GM23338 (cell line): Measurements from ENCODE around the gene SORCS2. TPM values are rescaled to one million over a fixed set of nuclear protein-coding genes. Genes with fewer than 3 reads are reported as not detected.

Source experiments
- ATAC-seq: fragments of 200-7000 bp; cut with Tn5 transposase; 3 replicates; pipeline ENCODE4 v1.9.1; 2020
- DNase-seq: peaks from one replicate; pipeline ENCODE4 v3.0.0-alpha.2; 2015; ENCODE audit warnings: low spot score
- H2AFZ ChIP-seq: fragments of 200-600 bp; sonication (generic); 2 replicates; pipeline ENCODE4 v1.8.0; 2016; ENCODE audit warnings: antibody characterized with exemption, mild to moderate bottlenecking, moderate library complexity
- H3F3A ChIP-seq: fragments of 200-600 bp; sonication (generic); replicated peaks from 2 replicates; pipeline ENCODE4 v1.8.0; 2017; ENCODE audit warnings: antibody characterized with exemption, mixed run types, low read depth
- H3K27ac ChIP-seq: fragments of 200-600 bp; sonication (generic); 2 replicates; pipeline ENCODE4 v1.6.1; 2016; ENCODE audit warnings: low read depth
- H3K27me3 ChIP-seq: fragments of 200-600 bp; sonication (generic); 2 replicates; pipeline ENCODE4 v1.8.0; 2016; ENCODE audit warnings: mild to moderate bottlenecking, mixed run types, moderate library complexity; ENCODE audit not compliant: insufficient read depth
- H3K36me3 ChIP-seq: fragments of 200-600 bp; sonication (generic); 2 replicates; pipeline ENCODE4 v1.8.0; 2016; ENCODE audit warnings: mild to moderate bottlenecking; ENCODE audit not compliant: insufficient read depth
- H3K4me1 ChIP-seq: fragments of 200-600 bp; sonication (generic); 2 replicates; pipeline ENCODE4 v1.8.0; 2016; ENCODE audit warnings: mild to moderate bottlenecking, moderate library complexity; ENCODE audit not compliant: insufficient read depth
- H3K4me2 ChIP-seq: fragments of 200-600 bp; sonication (generic); 2 replicates; pipeline ENCODE4 v1.7.1; 2017; ENCODE audit warnings: mixed run types
- H3K4me3 ChIP-seq: fragments of 200-600 bp; sonication (generic); 2 replicates; pipeline ENCODE4 v1.6.1; 2016; ENCODE audit warnings: mixed run types
- H3K79me2 ChIP-seq: fragments of 200-600 bp; sonication (generic); replicated peaks from 2 replicates; pipeline ENCODE4 v1.8.0; 2017; ENCODE audit warnings: mild to moderate bottlenecking; ENCODE audit not compliant: insufficient read depth
- H3K9me2 ChIP-seq: fragments of 200-600 bp; sonication (generic); 2 replicates; pipeline ENCODE4 v1.8.0; 2017; ENCODE audit not compliant: insufficient read depth
- H4K20me1 ChIP-seq: fragments of 200-600 bp; sonication (generic); replicated peaks from 2 replicates; pipeline ENCODE4 v1.8.0; 2017; ENCODE audit warnings: mild to moderate bottlenecking; ENCODE audit not compliant: insufficient read depth
- H3K27ac Mint-ChIP-seq: 2 replicates; pipeline ENCODE4 v1.8.0; 2020; ENCODE audit warnings: inconsistent platforms, mild to moderate bottlenecking, moderate library complexity, mixed read lengths
- H3K27me3 Mint-ChIP-seq: 3 replicates; pipeline ENCODE4 v1.8.0; 2022; ENCODE audit warnings: low read depth, mild to moderate bottlenecking, moderate library complexity, mixed read lengths, inconsistent platforms; ENCODE audit not compliant: insufficient read depth, poor library complexity
- H3K36me3 Mint-ChIP-seq: 3 replicates; pipeline ENCODE4 v1.8.0; 2021; ENCODE audit warnings: low read depth, mild to moderate bottlenecking, inconsistent platforms, moderate library complexity, mixed read lengths
- H3K4me1 Mint-ChIP-seq: 3 replicates; pipeline ENCODE4 v1.8.0; 2020; ENCODE audit warnings: mild to moderate bottlenecking, inconsistent platforms, mixed read lengths
- H3K4me3 Mint-ChIP-seq: 3 replicates; pipeline ENCODE4 v1.8.0; 2021; ENCODE audit warnings: moderate library complexity, mild to moderate bottlenecking, inconsistent platforms, mixed read lengths
- H3K9me3 Mint-ChIP-seq: 3 replicates; pipeline ENCODE4 v1.8.0; 2020; ENCODE audit warnings: moderate library complexity, mild to moderate bottlenecking, inconsistent platforms, mixed read lengths
- CREB1 ChIP-seq: fragments of 250-450 bp; sonication (Bioruptor Pico); IDR thresholded peaks from 2 replicates; pipeline ENCODE4 v1.5.0; 2020; ENCODE audit warnings: low read depth, mild to moderate bottlenecking, moderate library complexity
- EZH2 ChIP-seq: fragments of 200-600 bp; sonication (generic); IDR thresholded peaks from one replicate; pipeline ENCODE4 v1.8.0; 2017; ENCODE audit warnings: antibody characterized with exemption, mild to moderate bottlenecking, low read depth; ENCODE audit not compliant: unreplicated experiment
- EZH2phosphoT487 ChIP-seq: fragments of 200-600 bp; sonication (generic); IDR thresholded peaks from one replicate; pipeline ENCODE4 v1.8.1; 2018; ENCODE audit warnings: antibody characterized with exemption; ENCODE audit not compliant: unreplicated experiment
- JUNB ChIP-seq: IDR thresholded peaks from one replicate; pipeline ENCODE4 v1.6.1; 2016; ENCODE audit warnings: antibody characterized with exemption; ENCODE audit not compliant: unreplicated experiment
- NANOG ChIP-seq: IDR thresholded peaks from 2 replicates; pipeline ENCODE4 v1.6.1; 2016; ENCODE audit warnings: antibody characterized with exemption, borderline replicate concordance
- POLR2AphosphoS5 ChIP-seq: IDR thresholded peaks from 2 replicates; pipeline ENCODE4 v1.6.1; 2016; ENCODE audit warnings: antibody characterized with exemption, low read depth
- STAT1 ChIP-seq: IDR thresholded peaks from one replicate; pipeline ENCODE4 v1.6.1; 2016; ENCODE audit warnings: antibody characterized with exemption; ENCODE audit not compliant: unreplicated experiment
- ZNF114 ChIP-seq: fragments of 250-450 bp; sonication (Bioruptor Pico); IDR thresholded peaks from 2 replicates; pipeline ENCODE4 v1.5.0; 2020; ENCODE audit warnings: mild to moderate bottlenecking, moderate library complexity
- ZNF331 ChIP-seq: fragments of 250-450 bp; sonication (Bioruptor Pico); IDR thresholded peaks from 2 replicates; pipeline ENCODE4 v1.5.0; 2020; ENCODE audit warnings: low read depth, mild to moderate bottlenecking, moderate library complexity
- polyA plus RNA-seq: library from polyadenylated mRNA; unstranded; fragments of >200 nt; fragmentation: Nextera tagmentation; extraction: Ambion mirVana; gene quantifications from 2 replicates; pipeline ENCODE4 v1.2.1, GENCODE V29; 2016
- total RNA-seq: library from RNA; depleted of rRNA; stranded (reverse); fragments of >200 nt; shearing (Covaris generic); gene quantifications from 2 replicates; pipeline ENCODE4 v1.2.3, GENCODE V29; 2014
- TF ChIP-seq, protein P1 (sequence below), 2 experiments: fragments of 200-600 bp in 1 of 2; sonication (generic) in 1 of 2; conservative IDR thresholded peaks; 2 replicates each; pipeline versions ENCODE4 v1.5.1 to v1.6.1; 2016 to 2017; ENCODE audit warnings: antibody characterized with exemption in 2 of 2, low read depth in 2 of 2, mild to moderate bottlenecking in 2 of 2, moderate library complexity in 1 of 2
- TF ChIP-seq, protein P2 (sequence below): IDR thresholded peaks from one replicate; pipeline ENCODE4 v1.6.1; 2018; ENCODE audit warnings: antibody characterized with exemption; ENCODE audit not compliant: unreplicated experiment
- TF ChIP-seq, protein P3 (sequence below): fragments of 250-450 bp; sonication (Bioruptor Pico); IDR thresholded peaks from 2 replicates; pipeline ENCODE4 v1.5.0; 2020; ENCODE audit warnings: mild to moderate bottlenecking, moderate library complexity
- TF ChIP-seq, protein P4 (sequence below): IDR thresholded peaks from 2 replicates; pipeline ENCODE4 v1.6.1; 2016; ENCODE audit warnings: antibody characterized with exemption

SORCS2 gene
- total and polyA plus RNA-seq, 2 experiments from 2014 or later: 0.47 to 2.4 TPM

- Histone ChIP-seq H3K4me1 (no peaks in the 10 kb centered on the region), H3K36me3 (no peaks in the 10 kb centered on the region), H3K27me3 (no peaks in the 10 kb centered on the region), H4K20me1 (no peaks in the 10 kb centered on the region), H3K4me3 (no peak overlapping the region), H3K4me2 (no peak overlapping the region), H3K79me2 (no peaks in the 10 kb centered on the region), H3K27ac (no peak overlapping the region), H3F3A (no peaks in the 10 kb centered on the region), H2AFZ (no peak overlapping the region), H3K9me2 (no peaks in the 10 kb centered on the region)
- Mint-ChIP-seq H3K9me3 (peaks cover 5% of the 10 kb centered on the region; the same call in 2 of the 3 replicates), H3K36me3 (no peaks in the 10 kb centered on the region), H3K4me1 (no peaks in the 10 kb centered on the region), H3K27me3 (peaks cover 12% of the 10 kb centered on the region), H3K27ac (no peak overlapping the region), H3K4me3 (no peak overlapping the region)
- no peak for TF ChIP-seq ZNF114
- no peak for TF ChIP-seq JUNB
- no peak for TF ChIP-seq EZH2phosphoT487
- TF ChIP-seq ZNF331 (CRISPR knock-in tag): no peak
- TF ChIP-seq, protein P1, sequence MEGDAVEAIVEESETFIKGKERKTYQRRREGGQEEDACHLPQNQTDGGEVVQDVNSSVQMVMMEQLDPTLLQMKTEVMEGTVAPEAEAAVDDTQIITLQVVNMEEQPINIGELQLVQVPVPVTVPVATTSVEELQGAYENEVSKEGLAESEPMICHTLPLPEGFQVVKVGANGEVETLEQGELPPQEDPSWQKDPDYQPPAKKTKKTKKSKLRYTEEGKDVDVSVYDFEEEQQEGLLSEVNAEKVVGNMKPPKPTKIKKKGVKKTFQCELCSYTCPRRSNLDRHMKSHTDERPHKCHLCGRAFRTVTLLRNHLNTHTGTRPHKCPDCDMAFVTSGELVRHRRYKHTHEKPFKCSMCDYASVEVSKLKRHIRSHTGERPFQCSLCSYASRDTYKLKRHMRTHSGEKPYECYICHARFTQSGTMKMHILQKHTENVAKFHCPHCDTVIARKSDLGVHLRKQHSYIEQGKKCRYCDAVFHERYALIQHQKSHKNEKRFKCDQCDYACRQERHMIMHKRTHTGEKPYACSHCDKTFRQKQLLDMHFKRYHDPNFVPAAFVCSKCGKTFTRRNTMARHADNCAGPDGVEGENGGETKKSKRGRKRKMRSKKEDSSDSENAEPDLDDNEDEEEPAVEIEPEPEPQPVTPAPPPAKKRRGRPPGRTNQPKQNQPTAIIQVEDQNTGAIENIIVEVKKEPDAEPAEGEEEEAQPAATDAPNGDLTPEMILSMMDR (conservative IDR thresholded peaks at IDR 0.05; ENCODE audit: low read depth in 2 of 2): no peak
- TF ChIP-seq STAT1: no peak
- TF ChIP-seq, protein P2, sequence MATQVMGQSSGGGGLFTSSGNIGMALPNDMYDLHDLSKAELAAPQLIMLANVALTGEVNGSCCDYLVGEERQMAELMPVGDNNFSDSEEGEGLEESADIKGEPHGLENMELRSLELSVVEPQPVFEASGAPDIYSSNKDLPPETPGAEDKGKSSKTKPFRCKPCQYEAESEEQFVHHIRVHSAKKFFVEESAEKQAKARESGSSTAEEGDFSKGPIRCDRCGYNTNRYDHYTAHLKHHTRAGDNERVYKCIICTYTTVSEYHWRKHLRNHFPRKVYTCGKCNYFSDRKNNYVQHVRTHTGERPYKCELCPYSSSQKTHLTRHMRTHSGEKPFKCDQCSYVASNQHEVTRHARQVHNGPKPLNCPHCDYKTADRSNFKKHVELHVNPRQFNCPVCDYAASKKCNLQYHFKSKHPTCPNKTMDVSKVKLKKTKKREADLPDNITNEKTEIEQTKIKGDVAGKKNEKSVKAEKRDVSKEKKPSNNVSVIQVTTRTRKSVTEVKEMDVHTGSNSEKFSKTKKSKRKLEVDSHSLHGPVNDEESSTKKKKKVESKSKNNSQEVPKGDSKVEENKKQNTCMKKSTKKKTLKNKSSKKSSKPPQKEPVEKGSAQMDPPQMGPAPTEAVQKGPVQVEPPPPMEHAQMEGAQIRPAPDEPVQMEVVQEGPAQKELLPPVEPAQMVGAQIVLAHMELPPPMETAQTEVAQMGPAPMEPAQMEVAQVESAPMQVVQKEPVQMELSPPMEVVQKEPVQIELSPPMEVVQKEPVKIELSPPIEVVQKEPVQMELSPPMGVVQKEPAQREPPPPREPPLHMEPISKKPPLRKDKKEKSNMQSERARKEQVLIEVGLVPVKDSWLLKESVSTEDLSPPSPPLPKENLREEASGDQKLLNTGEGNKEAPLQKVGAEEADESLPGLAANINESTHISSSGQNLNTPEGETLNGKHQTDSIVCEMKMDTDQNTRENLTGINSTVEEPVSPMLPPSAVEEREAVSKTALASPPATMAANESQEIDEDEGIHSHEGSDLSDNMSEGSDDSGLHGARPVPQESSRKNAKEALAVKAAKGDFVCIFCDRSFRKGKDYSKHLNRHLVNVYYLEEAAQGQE: no peak
- TF ChIP-seq POLR2AphosphoS5: no peak
- TF ChIP-seq, protein P3, sequence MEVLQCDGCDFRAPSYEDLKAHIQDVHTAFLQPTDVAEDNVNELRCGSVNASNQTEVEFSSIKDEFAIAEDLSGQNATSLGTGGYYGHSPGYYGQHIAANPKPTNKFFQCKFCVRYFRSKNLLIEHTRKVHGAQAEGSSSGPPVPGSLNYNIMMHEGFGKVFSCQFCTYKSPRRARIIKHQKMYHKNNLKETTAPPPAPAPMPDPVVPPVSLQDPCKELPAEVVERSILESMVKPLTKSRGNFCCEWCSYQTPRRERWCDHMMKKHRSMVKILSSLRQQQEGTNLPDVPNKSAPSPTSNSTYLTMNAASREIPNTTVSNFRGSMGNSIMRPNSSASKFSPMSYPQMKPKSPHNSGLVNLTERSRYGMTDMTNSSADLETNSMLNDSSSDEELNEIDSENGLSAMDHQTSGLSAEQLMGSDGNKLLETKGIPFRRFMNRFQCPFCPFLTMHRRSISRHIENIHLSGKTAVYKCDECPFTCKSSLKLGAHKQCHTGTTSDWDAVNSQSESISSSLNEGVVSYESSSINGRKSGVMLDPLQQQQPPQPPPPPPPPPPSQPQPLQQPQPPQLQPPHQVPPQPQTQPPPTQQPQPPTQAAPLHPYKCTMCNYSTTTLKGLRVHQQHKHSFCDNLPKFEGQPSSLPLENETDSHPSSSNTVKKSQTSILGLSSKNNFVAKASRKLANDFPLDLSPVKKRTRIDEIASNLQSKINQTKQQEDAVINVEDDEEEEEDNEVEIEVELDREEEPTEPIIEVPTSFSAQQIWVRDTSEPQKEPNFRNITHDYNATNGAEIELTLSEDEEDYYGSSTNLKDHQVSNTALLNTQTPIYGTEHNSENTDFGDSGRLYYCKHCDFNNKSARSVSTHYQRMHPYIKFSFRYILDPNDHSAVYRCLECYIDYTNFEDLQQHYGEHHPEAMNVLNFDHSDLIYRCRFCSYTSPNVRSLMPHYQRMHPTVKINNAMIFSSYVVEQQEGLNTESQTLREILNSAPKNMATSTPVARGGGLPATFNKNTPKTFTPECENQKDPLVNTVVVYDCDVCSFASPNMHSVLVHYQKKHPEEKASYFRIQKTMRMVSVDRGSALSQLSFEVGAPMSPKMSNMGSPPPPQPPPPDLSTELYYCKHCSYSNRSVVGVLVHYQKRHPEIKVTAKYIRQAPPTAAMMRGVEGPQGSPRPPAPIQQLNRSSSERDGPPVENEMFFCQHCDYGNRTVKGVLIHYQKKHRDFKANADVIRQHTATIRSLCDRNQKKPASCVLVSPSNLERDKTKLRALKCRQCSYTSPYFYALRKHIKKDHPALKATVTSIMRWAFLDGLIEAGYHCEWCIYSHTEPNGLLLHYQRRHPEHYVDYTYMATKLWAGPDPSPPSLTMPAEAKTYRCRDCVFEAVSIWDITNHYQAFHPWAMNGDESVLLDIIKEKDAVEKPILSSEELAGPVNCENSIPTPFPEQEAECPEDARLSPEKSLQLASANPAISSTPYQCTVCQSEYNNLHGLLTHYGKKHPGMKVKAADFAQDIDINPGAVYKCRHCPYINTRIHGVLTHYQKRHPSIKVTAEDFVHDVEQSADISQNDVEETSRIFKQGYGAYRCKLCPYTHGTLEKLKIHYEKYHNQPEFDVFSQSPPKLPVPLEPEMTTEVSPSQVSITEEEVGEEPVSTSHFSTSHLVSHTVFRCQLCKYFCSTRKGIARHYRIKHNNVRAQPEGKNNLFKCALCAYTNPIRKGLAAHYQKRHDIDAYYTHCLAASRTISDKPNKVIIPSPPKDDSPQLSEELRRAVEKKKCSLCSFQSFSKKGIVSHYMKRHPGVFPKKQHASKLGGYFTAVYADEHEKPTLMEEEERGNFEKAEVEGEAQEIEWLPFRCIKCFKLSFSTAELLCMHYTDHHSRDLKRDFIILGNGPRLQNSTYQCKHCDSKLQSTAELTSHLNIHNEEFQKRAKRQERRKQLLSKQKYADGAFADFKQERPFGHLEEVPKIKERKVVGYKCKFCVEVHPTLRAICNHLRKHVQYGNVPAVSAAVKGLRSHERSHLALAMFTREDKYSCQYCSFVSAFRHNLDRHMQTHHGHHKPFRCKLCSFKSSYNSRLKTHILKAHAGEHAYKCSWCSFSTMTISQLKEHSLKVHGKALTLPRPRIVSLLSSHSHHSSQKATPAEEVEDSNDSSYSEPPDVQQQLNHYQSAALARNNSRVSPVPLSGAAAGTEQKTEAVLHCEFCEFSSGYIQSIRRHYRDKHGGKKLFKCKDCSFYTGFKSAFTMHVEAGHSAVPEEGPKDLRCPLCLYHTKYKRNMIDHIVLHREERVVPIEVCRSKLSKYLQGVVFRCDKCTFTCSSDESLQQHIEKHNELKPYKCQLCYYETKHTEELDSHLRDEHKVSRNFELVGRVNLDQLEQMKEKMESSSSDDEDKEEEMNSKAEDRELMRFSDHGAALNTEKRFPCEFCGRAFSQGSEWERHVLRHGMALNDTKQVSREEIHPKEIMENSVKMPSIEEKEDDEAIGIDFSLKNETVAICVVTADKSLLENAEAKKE (CRISPR knock-in tag): no peak
- no peak for TF ChIP-seq NANOG
- no peak for TF ChIP-seq EZH2
- TF ChIP-seq CREB1 (CRISPR knock-in tag): no peak
- TF ChIP-seq, protein P4, sequence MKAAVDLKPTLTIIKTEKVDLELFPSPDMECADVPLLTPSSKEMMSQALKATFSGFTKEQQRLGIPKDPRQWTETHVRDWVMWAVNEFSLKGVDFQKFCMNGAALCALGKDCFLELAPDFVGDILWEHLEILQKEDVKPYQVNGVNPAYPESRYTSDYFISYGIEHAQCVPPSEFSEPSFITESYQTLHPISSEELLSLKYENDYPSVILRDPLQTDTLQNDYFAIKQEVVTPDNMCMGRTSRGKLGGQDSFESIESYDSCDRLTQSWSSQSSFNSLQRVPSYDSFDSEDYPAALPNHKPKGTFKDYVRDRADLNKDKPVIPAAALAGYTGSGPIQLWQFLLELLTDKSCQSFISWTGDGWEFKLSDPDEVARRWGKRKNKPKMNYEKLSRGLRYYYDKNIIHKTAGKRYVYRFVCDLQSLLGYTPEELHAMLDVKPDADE: no peak
- no peak for ATAC-seq
- no peak for DNase-seq
Measured at GRCh38 chr4:7692451-7693236, 500.3 kb downstream of the SORCS2 start.
